HEK293T (cell line): ENCODE measurements around the gene FOXK2.
"Not testable (repeated sequence)": the region's sequence is repeated elsewhere in the genome, so short reads cannot be mapped to it uniquely, and the experiment has no call there.

Experiments
- CTCF ChIA-PET: fragments of 350-600 bp; formaldehyde crosslinking; extraction: SDS; loops from one replicate; lab custom pipeline; 2021; ENCODE audit warnings: antibody characterized with exemption, inconsistent platforms; lab: Yijun Ruan, JAX
- POLR2A ChIA-PET: fragments of 350-600 bp; formaldehyde crosslinking; extraction: SDS; loops from one replicate; lab custom pipeline; 2020; ENCODE audit warnings: antibody characterized with exemption, inconsistent platforms; lab: Yijun Ruan, JAX
- DNase-seq: peaks from one replicate; pipeline ENCODE4 v3.0.0; 2012; ENCODE audit warnings: mixed read lengths; ENCODE audit errors: extremely low spot score
- ARNT ChIP-seq: fragments of 450-650 bp; IDR thresholded peaks from 2 replicates; pipeline ENCODE4 v1.6.1; 2017; ENCODE audit warnings: mild to moderate bottlenecking
- CTBP1 ChIP-seq: fragments of 450-650 bp; IDR thresholded peaks from 2 replicates; pipeline ENCODE4 v1.6.1; 2016; ENCODE audit warnings: borderline replicate concordance
- ELF4 ChIP-seq: fragments of 450-650 bp; IDR thresholded peaks from 2 replicates; pipeline ENCODE4 v1.6.1; 2017; ENCODE audit warnings: antibody characterized with exemption
- FOXA1 ChIP-seq: fragments of 450-650 bp; IDR thresholded peaks from 2 replicates; pipeline ENCODE4 v1.6.1; 2016; ENCODE audit warnings: mild to moderate bottlenecking
- FOXK2 ChIP-seq: fragments of 450-650 bp; IDR thresholded peaks from 2 replicates; pipeline ENCODE4 v1.6.1; 2016; ENCODE audit warnings: mild to moderate bottlenecking
- FOXM1 ChIP-seq: fragments of 450-650 bp; IDR thresholded peaks from 2 replicates; pipeline ENCODE4 v1.6.1; 2017; ENCODE audit warnings: mild to moderate bottlenecking, borderline replicate concordance
- HDGF ChIP-seq: fragments of 450-650 bp; IDR thresholded peaks from 2 replicates; pipeline ENCODE4 v1.6.1; 2017; ENCODE audit warnings: antibody characterized with exemption, borderline replicate concordance
- L3MBTL2 ChIP-seq: fragments of 450-650 bp; conservative IDR thresholded peaks from 2 replicates; pipeline ENCODE4 v1.6.1; 2016; ENCODE audit warnings: mild to moderate bottlenecking
- LEF1 ChIP-seq: fragments of 450-650 bp; IDR thresholded peaks from 2 replicates; pipeline ENCODE4 v1.6.1; 2017; ENCODE audit warnings: mild to moderate bottlenecking, borderline replicate concordance
- NFRKB ChIP-seq: fragments of 450-650 bp; IDR thresholded peaks from 2 replicates; pipeline ENCODE4 v1.6.1; 2016; ENCODE audit warnings: mild to moderate bottlenecking, moderate library complexity
- SP1 ChIP-seq: fragments of 450-650 bp; IDR thresholded peaks from 2 replicates; pipeline ENCODE4 v1.6.1; 2017
- SUZ12 ChIP-seq: fragments of 450-650 bp; IDR thresholded peaks from 2 replicates; pipeline ENCODE4 v1.6.1; 2016; ENCODE audit warnings: mild to moderate bottlenecking
- ZNF384 ChIP-seq: fragments of 450-650 bp; IDR thresholded peaks from 2 replicates; pipeline ENCODE4 v1.6.1; 2016
- TF ChIP-seq, protein P1 (sequence below): fragments of 450-650 bp; IDR thresholded peaks from 2 replicates; pipeline ENCODE4 v1.6.1; 2016

The FOXK2 gene

DNA sequence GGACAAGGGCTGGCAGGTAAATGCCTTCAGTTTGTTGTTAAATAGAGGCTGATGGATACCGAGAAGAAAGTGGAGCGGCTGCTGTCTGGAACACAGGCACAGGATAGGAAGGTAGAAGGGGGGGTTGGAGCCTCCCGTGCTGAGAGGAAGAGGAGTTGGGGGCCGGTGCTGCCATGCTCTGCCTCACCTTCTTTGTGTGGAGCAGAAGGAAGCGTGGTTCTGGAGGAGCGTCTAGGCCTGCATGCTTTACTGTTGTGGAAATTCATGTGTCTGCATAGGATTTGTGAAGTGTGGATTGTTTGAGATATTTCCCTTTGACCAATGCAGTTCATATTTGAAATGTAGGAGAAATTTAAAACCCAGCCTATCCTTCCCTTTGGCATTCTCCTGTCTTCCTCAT, 52.3 kb downstream of the FOXK2 start:
- TF ChIP-seq SP1, result no peak
- TF ChIP-seq HDGF, result no peak
- no peak for TF ChIP-seq ZNF384
- TF ChIP-seq FOXM1, result no peak
- TF ChIP-seq L3MBTL2, result no peak
- TF ChIP-seq SUZ12, result no peak
- CTCF ChIA-PET, result no interaction called here
- POLR2A ChIA-PET, result no interaction called here
- no peak for DNase-seq

DNA sequence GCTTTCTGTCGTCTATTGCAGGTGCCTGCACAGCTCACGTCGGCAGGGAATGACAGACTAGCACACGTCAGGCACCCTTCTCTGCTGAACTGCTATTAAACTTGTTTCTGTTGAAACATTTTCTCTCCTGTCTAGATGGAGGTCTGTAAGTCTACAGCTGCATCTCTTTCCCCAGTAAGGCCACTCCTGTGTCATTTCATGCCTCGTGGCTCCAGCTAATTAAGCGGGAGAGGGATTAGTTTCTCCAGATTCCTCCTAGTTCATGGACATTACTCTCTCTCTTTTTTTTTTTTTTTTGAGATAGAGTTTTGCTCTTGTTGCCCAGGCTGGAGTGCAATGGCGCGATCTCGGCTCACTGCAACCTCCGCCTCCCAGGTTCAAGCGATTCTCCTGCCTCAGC, 54.5 kb downstream of the FOXK2 start:
- TF ChIP-seq ARNT (no peak), HDGF (no peak), CTBP1 (no peak), SP1 (no peak), SUZ12 (no peak), ZNF384 (no peak), ELF4 (no peak), FOXK2 (no peak), FOXA1 (no peak)
- ChIA-PET POLR2A (no interaction called here), CTCF (interaction anchor here (0.7 kb wide), 2 partner anchors 142 to 705 kb away, joined by 3 read pairs; partner anchors contain the start of gene FN3KRP)
- no peak for DNase-seq

DNA sequence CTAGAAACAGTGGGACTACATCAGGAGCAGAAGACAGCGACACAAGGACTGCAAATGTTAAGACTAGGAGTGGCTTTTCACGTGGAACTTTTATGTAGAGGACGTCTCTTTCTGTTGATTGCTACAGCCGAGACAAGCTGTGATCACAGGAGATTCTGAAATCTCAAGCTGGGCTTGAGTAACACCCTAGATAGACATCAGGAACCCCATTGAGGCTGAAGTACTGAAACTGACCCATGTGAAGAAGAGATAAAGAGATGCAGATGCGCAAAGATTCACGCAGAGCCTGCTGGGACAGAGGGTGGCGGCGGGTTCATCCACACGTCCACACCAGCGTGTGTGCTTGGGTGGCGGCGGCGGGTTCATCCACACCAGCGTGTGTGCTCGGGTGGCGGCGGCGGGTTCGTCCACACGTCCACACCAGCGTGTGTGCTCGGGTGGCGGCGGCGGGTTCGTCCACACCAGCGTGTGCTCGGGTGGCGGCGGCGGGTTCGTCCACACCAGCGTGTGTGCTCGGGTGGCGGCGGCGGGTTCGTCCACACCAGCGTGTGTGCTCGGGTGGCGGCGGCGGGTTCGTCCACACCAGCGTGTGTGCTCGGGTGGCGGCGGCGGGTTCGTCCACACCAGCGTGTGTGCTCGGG, 56.2 kb downstream of the FOXK2 start:
- POLR2A ChIA-PET, CTCF ChIA-PET: not testable (repeated sequence)

DNA sequence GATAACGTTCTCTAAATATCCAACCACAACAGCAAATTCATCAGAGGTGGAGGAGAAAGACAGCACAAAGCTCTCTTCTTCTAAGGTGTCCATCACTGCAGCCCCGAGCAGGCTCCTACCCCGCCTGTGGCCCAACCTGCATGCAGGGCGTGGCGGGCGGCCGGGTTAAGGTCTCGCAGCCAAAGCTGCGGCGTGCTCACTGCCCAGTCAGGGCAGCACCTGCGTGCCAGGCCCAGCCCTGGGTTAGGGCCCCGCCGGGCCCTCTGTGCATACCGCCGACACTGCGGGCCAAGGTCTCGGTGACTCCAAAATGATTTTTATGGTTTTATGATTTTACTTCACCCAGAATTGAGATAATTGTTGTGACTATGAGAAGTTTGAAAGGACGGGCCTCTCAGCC, 57.8 kb downstream of the FOXK2 start:
- CTCF ChIA-PET, result interaction anchor here (0.8 kb wide), 1 partner anchor 24 kb away, joined by 3 read pairs; no protein-coding TSS in a partner anchor
- POLR2A ChIA-PET, result no interaction called here
- DNase-seq, result no peak
- TF ChIP-seq ELF4 (no peak), ZNF384 (no peak), SUZ12 (no peak), LEF1 (no peak)

More for the DNA sequence above, 56.2 kb downstream of the FOXK2 start:
- not testable (repeated sequence) for DNase-seq

DNA sequence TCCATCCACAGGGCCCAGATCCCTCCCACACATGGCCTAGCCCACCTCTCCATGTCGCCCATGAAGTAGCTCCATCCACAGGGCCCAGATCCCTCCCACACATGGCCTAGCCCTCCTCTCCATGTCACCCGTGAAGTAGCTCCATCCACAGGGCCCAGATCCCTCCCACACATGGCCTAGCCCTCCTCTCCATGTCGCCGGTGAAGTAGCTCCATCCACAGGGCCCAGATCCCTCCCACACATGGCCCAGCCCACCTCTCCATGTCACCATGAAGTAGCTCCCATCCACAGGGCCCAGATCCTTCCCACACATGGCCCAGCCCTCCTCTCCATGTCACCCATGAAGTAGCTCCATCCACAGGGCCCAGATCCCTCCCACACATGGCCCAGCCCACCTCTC, 60.4 kb downstream of the FOXK2 start:
- DNase-seq, CTCF ChIA-PET: not testable (repeated sequence)
- POLR2A ChIA-PET, result interaction anchor here (1.4 kb wide), 1 partner anchor 12 kb away, joined by 6 read pairs; no protein-coding TSS in a partner anchor

DNA sequence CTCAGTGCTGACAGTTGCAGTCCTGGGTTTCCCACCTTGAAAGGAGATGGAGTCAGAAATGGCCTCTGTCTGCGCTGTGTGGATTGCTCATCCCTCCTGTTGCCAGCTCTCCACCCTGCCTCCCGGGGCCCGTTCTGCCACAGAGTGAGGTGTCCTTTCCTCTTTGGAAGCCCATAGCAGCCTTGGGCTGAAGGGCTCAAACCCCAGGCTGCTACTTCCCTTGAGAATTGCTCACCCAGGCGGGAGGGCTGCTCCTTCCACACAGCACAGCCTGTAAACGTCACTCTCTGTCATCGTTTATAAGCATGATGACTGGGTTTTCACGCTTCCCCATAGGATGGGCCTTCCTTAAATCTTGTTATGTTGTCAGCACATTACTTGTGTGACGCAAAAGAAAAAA, 62.7 kb downstream of the FOXK2 start:
- DNase-seq, result no peak
- ChIA-PET POLR2A (no interaction called here), CTCF (no interaction called here)
- TF ChIP-seq SP1 (no peak), NFRKB (no peak), FOXK2 (no peak), CTBP1 (no peak), LEF1 (no peak), ZNF384 (no peak), ELF4 (no peak)
- TF ChIP-seq, protein P1, sequence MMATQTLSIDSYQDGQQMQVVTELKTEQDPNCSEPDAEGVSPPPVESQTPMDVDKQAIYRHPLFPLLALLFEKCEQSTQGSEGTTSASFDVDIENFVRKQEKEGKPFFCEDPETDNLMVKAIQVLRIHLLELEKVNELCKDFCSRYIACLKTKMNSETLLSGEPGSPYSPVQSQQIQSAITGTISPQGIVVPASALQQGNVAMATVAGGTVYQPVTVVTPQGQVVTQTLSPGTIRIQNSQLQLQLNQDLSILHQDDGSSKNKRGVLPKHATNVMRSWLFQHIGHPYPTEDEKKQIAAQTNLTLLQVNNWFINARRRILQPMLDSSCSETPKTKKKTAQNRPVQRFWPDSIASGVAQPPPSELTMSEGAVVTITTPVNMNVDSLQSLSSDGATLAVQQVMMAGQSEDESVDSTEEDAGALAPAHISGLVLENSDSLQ, result no peak

DNA sequence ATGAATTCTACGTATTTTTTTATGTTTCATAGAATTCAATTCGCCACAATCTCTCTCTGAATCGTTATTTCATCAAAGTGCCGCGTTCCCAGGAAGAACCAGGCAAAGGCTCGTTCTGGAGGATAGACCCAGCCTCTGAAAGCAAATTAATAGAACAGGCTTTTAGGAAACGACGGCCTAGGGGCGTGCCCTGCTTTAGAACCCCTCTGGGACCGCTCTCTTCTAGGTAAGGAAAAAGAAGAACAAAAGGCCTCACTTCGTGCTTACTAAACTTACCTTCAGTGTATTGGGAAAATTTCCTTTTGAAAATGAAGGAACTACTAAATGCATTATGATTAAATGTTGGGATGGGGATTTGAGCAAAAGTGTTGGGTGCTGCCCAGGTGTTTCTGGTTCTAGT, 63.2 kb downstream of the FOXK2 start:
- POLR2A ChIA-PET, result no interaction called here
- CTCF ChIA-PET, result no interaction called here

DNA sequence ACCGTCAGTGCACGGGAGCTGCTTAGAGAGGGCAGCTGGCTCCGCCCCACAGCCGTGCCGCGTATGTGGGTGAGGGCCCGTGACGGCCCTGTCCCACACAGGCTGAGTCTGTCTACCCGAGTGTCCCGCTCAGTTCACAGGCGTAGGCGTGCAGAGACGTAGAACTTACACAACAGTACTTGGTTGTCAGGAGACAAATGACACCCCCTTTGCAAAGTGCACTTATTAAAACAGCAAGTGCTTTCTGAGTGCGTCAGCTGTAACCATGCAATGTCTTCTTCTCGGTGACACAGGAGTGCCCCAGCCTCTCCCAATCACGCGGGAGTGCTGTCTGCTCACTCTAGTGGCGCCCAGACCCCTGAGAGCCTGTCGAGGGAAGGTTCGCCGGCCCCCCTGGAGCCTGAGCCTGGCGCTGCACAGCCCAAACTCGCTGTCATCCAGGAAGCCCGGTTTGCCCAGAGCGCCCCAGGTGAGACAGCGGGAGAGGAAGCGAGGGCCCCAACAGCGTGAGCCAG, 64.2 kb downstream of the FOXK2 start:
- DNase-seq, result no peak
- no peak for TF ChIP-seq FOXA1
- no peak for TF ChIP-seq L3MBTL2
- TF ChIP-seq, protein P1, result no peak
- TF ChIP-seq LEF1, result no peak
- no peak for TF ChIP-seq ELF4
- TF ChIP-seq ARNT, result no peak
- POLR2A ChIA-PET, result no interaction called here
- CTCF ChIA-PET, result interaction anchor here (0.6 kb wide), 1 partner anchor 18 kb away, joined by 3 read pairs; no protein-coding TSS in a partner anchor

More for the DNA sequence above, 63.2 kb downstream of the FOXK2 start:
- DNase-seq, result no peak
- no peak for TF ChIP-seq LEF1

DNA sequence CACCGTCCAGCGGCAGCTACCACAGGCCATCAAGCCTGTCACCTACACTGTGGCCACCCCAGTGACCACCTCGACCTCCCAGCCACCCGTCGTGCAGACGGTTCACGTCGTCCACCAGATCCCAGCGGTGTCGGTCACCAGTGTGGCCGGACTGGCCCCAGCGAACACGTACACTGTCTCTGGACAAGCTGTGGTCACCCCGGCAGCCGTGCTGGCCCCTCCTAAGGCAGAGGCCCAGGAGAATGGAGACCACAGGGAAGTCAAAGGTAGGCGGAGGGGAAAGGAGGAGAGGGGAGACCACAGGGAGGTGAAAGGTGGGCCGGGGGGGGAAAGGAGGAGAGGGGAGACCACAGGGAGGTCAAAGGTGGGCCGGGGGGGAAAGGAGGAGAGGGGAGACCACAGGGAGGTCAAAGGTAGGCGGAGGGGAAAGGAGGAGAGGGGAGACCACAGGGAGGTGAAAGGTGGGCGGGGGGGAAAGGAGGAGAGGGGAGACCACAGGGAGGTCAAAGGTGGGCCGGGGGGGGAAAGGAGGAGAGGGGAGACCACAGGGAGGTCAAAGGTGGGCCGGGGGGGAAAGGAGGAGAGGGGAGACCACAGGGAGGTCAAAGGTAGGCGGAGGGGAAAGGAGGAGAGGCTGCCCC, 66.5 kb downstream of the FOXK2 start:
- CTCF ChIA-PET, POLR2A ChIA-PET, DNase-seq: not testable (repeated sequence)
